Liver (tissue), 9 donors: Measurements from ENCODE around the gene RNF220. TPM values are rescaled to one million over a fixed set of nuclear protein-coding genes. Genes with fewer than 3 reads are reported as not detected.

Experiments
- DNase-seq: peaks from one replicate; pipeline ENCODE4 v3.0.0-alpha.2; 2017; ENCODE audit warnings: low spot score
- H3K27ac ChIP-seq, 2 donors: one replicate each; pipeline ENCODE4 v1.7.0; 2013; ENCODE audit warnings: inconsistent platforms in 2 of 2, low read length in 2 of 2, control low read depth in 1 of 2, low read depth in 1 of 2, mild to moderate bottlenecking in 1 of 2
- H3K27me3 ChIP-seq, 4 donors: one replicate each; pipeline versions ENCODE4 v1.6.1 to v1.7.0; 2013; ENCODE audit warnings: low read length in 3 of 4, inconsistent platforms in 1 of 4, mild to moderate bottlenecking in 1 of 4, moderate library complexity in 1 of 4; ENCODE audit not compliant: control insufficient read depth in 4 of 4, insufficient read depth in 4 of 4
- H3K36me3 ChIP-seq, 4 donors: one replicate each; pipeline versions ENCODE4 v1.6.1 to v1.7.0; 2013; ENCODE audit warnings: low read length in 3 of 4, mild to moderate bottlenecking in 3 of 4, low read depth in 1 of 4, moderate library complexity in 1 of 4; ENCODE audit not compliant: control insufficient read depth in 4 of 4, insufficient read depth in 3 of 4
- H3K4me1 ChIP-seq, 4 donors: one replicate each; pipeline versions ENCODE4 v1.6.1 to v1.7.0; 2013; ENCODE audit warnings: low read length in 3 of 4, mild to moderate bottlenecking in 3 of 4, moderate library complexity in 1 of 4; ENCODE audit not compliant: control insufficient read depth in 4 of 4, insufficient read depth in 4 of 4
- H3K4me3 ChIP-seq, 3 donors: one replicate each; pipeline versions ENCODE4 v1.6.1 to v1.7.0; 2013; ENCODE audit warnings: low read length in 3 of 3, control low read depth in 1 of 3, low read depth in 1 of 3, mild to moderate bottlenecking in 1 of 3
- H3K9ac ChIP-seq, 2 donors: one replicate each; pipeline ENCODE4 v1.7.0; 2013; ENCODE audit warnings: low read length in 2 of 2, mild to moderate bottlenecking in 2 of 2, moderate library complexity in 2 of 2, control low read depth in 1 of 2, low read depth in 1 of 2
- H3K9me3 ChIP-seq, 4 donors: one replicate each; pipeline versions ENCODE4 v1.6.1 to v1.7.0; 2013; ENCODE audit warnings: low read length in 3 of 4; ENCODE audit not compliant: control insufficient read depth in 4 of 4
- ATF3 ChIP-seq: IDR thresholded peaks from 2 replicates; pipeline ENCODE4 v1.6.1; 2016; ENCODE audit warnings: antibody characterized with exemption
- CTCF ChIP-seq: fragments of 150-350 bp; IDR thresholded peaks from 2 replicates; pipeline ENCODE4 v1.5.1; 2017; ENCODE audit warnings: improper control_type of control experiment, low read depth, low read length; ENCODE audit not compliant: missing input control
- EGR1 ChIP-seq, 2 donors: IDR thresholded peaks; 2 replicates each; pipeline ENCODE4 v1.6.1; 2016 to 2018; ENCODE audit warnings: antibody characterized with exemption in 2 of 2, low read depth in 2 of 2
- FOXA1 ChIP-seq: IDR thresholded peaks from 2 replicates; pipeline ENCODE4 v1.6.1; 2016; ENCODE audit warnings: antibody characterized with exemption
- GABPA ChIP-seq, 2 donors: IDR thresholded peaks in 1 of 2; conservative IDR thresholded peaks in 1 of 2; 2 replicates each; pipeline ENCODE4 v1.6.1; 2016; ENCODE audit warnings: antibody characterized with exemption in 2 of 2, mild to moderate bottlenecking in 1 of 2, moderate library complexity in 1 of 2
- HNF4A ChIP-seq, 2 donors: conservative IDR thresholded peaks; 2 replicates each; pipeline ENCODE4 v1.6.1; 2016; ENCODE audit warnings: antibody characterized with exemption in 2 of 2, mild to moderate bottlenecking in 2 of 2
- HNF4G ChIP-seq: IDR thresholded peaks from 2 replicates; pipeline ENCODE4 v1.6.1; 2016; ENCODE audit warnings: antibody characterized with exemption
- JUND ChIP-seq, 2 donors: IDR thresholded peaks; 2 replicates each; pipeline ENCODE4 v1.6.1; 2016; ENCODE audit warnings: antibody characterized with exemption in 2 of 2
- NR2F2 ChIP-seq: IDR thresholded peaks from 2 replicates; pipeline ENCODE4 v1.6.1; 2016; ENCODE audit warnings: antibody characterized with exemption
- RAD21 ChIP-seq, 2 donors: IDR thresholded peaks; 2 replicates each; pipeline ENCODE4 v1.6.1; 2016; ENCODE audit warnings: antibody characterized with exemption in 2 of 2, mild to moderate bottlenecking in 2 of 2
- REST ChIP-seq: IDR thresholded peaks from 2 replicates; pipeline ENCODE4 v1.6.1; 2016; ENCODE audit warnings: antibody characterized with exemption, mild to moderate bottlenecking
- RXRA ChIP-seq, 2 donors: IDR thresholded peaks; 2 replicates each; pipeline ENCODE4 v1.6.1; 2017 to 2018; ENCODE audit warnings: antibody characterized with exemption in 2 of 2, mild to moderate bottlenecking in 1 of 2
- SP1 ChIP-seq: IDR thresholded peaks from 2 replicates; pipeline ENCODE4 v1.6.1; 2018; ENCODE audit warnings: antibody characterized with exemption, mild to moderate bottlenecking
- TAF1 ChIP-seq: conservative IDR thresholded peaks from 2 replicates; pipeline ENCODE4 v1.6.1; 2016; ENCODE audit warnings: antibody characterized with exemption, mild to moderate bottlenecking
- YY1 ChIP-seq: IDR thresholded peaks from 2 replicates; pipeline ENCODE4 v1.6.1; 2016; ENCODE audit warnings: antibody characterized with exemption, mild to moderate bottlenecking
- WGBS: extraction: QIAGEN DNeasy Blood & Tissue Kit; methylation state at CpG from one replicate; pipeline ENCODE4 v1.1.7; 2013; 5-methylcytosine and 5-hydroxymethylcytosine counted together
- polyA plus RNA-seq, 2 donors: library from polyadenylated mRNA; stranded (reverse) in 1 of 2; unstranded in 1 of 2; fragments of 200-250 nt in 1 of 2; fragments of >200 nt in 1 of 2; fragmentation: Nextera tagmentation in 1 of 2; extraction: Ambion mirVana in 1 of 2; gene quantifications; one replicate each; pipeline versions ENCODE4 v1.2.1 to v1.2.3, GENCODE V29; 2013 to 2015
- total RNA-seq, 2 donors: library from RNA; depleted of rRNA; stranded (reverse); fragments of >200 nt; gene quantifications; one replicate each; pipeline ENCODE4 v1.2.3, GENCODE V29; 2014
- TF ChIP-seq, protein P1 (sequence below): IDR thresholded peaks from 2 replicates; pipeline ENCODE4 v1.6.1; 2016; ENCODE audit warnings: antibody characterized with exemption
- TF ChIP-seq, protein P2 (sequence below): IDR thresholded peaks from 2 replicates; pipeline ENCODE4 v1.6.1; 2016; ENCODE audit warnings: antibody characterized with exemption
- donor health status: healthy.
- donor health status: healthy.
- donor health status: healthy.
- donor health status: healthy.
- donor health status: healthy.

The RNF220 gene
- total and polyA plus RNA-seq, 4 donors, result 18.2 to 35.8 (median 26.1) TPM

DNA sequence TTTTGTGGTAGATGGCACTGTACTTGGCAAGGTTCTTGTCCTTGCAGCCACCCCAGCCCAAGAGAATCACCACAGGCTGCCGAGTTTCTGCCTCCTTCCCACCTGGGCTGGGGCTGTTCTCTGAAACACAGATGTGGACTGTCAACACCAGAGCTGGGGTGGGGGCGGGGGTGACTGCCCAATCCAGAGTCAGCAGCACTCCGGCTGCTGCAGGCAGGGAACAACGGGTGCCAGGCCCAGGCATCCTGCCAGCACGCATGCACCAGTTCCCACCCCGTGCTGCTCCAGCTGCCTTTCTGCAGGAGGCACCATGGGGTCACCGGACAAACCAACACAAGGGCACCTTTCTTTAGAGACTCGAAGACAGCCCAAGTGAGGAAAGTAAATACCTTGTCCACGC is 255.1 kb downstream of the RNF220 start (continued):
- TF ChIP-seq SP1, result peak; percentile 88

DNA sequence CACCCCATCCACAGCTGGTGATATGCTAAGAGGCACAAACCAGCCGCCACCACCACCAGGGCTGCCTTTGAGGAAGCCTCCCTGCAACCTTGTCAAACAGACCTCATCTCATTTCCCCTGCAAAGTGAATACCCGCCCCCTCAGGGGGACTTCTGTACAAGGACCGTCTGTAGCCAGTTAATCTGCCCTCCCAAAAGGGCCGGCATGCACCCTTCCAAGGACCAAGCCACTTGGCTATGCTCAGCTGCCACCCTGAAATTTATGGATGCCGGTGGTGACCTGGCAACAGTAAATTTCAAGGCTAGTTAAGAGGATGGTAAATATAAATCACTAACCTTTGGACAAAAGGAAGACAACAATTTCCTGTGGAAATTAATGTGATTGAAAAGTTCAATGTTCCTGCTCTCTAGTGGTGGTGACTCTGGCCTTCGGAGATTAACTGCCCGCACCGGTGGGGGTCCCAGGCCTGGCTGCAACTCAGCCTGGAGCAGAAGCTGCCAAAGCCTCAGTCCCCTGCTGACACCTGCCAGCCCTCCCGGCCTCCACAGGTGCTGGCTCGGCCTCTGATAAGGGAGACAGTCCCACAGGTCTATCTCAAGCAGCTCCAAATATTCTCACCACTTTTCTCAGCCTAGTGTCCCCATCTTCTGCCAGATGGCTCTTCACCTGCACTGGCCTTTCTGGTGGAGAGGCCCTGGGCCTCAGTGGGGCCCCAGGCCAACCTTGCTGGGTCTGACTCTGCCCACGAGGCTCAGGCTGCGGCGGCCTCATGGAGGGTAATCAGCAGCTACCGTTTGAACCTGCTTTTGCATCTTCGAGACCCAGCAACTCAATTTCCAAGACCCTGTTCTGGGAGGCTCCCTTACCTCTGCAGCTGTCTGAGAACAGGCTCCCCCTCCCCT is 257.0 kb downstream of the RNF220 start:
- Histone ChIP-seq H3K4me3 (no peak overlapping the region), H3K27ac (peak overlapping the region; percentile 74 to 75), H3K27me3 (no peaks in the 10 kb centered on the region), H3K36me3 (peaks cover 0 to 4% (median under 1%) of the 10 kb centered on the region in 4 donors), H3K9me3 (no peaks in the 10 kb centered on the region), H3K4me1 (peaks cover 9 to 33% (median 17%) of the 10 kb centered on the region in 4 donors), H3K9ac (no peak overlapping the region)
- WGBS, result 58% methylated on average over 15 of the region's 15 CpGs
- no peak for DNase-seq
- TF ChIP-seq GABPA (IDR thresholded peaks at IDR 0.05 in 1 of 2, conservative IDR thresholded peaks at IDR 0.05 in 1 of 2) (peak in 1 of 2 donors; percentile 35), SP1 (peak; percentile 56), RXRA (IDR thresholded peaks at IDR 0.05) (peak; percentile 21 to 62), HNF4A (conservative IDR thresholded peaks at IDR 0.05) (peak; percentile 45 to 57)
- TF ChIP-seq, protein P1, sequence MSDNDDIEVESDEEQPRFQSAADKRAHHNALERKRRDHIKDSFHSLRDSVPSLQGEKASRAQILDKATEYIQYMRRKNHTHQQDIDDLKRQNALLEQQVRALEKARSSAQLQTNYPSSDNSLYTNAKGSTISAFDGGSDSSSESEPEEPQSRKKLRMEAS, result no peak

DNA sequence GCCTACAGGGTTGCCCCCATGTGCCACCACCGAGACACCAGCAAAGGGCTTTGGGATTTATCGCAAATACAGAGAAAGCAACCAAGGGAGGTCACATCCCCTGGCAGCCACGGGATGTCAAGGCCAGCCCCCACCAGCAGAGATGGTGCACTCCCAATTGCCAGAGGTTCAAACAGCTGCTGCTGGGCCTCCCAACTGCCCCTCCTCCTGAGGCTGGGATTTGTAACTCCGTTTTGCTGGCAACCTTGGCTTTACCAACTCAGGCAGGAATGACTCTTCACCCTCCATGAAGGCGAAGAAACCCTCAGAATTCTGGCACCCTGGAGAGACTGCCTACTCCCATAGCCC is 257.6 kb downstream of the RNF220 start:
- no peak for DNase-seq
- no peak for TF ChIP-seq ATF3
- TF ChIP-seq REST, result no peak
- no peak for TF ChIP-seq CTCF
- TF ChIP-seq NR2F2, result no peak
- TF ChIP-seq TAF1, result no peak
- no peak for TF ChIP-seq RXRA (IDR thresholded peaks at IDR 0.05)
- TF ChIP-seq RAD21 (IDR thresholded peaks at IDR 0.05), result no peak
- TF ChIP-seq YY1, result no peak
- no peak for TF ChIP-seq JUND (IDR thresholded peaks at IDR 0.05)
- no peak for TF ChIP-seq HNF4G
- TF ChIP-seq HNF4A (conservative IDR thresholded peaks at IDR 0.05), result no peak
- TF ChIP-seq GABPA (IDR thresholded peaks at IDR 0.05 in 1 of 2, conservative IDR thresholded peaks at IDR 0.05 in 1 of 2), result no peak
- TF ChIP-seq, protein P1, result no peak
- no peak for TF ChIP-seq FOXA1
- TF ChIP-seq, protein P2, sequence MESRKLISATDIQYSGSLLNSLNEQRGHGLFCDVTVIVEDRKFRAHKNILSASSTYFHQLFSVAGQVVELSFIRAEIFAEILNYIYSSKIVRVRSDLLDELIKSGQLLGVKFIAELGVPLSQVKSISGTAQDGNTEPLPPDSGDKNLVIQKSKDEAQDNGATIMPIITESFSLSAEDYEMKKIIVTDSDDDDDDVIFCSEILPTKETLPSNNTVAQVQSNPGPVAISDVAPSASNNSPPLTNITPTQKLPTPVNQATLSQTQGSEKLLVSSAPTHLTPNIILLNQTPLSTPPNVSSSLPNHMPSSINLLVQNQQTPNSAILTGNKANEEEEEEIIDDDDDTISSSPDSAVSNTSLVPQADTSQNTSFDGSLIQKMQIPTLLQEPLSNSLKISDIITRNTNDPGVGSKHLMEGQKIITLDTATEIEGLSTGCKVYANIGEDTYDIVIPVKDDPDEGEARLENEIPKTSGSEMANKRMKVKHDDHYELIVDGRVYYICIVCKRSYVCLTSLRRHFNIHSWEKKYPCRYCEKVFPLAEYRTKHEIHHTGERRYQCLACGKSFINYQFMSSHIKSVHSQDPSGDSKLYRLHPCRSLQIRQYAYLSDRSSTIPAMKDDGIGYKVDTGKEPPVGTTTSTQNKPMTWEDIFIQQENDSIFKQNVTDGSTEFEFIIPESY, result no peak
- no peak for TF ChIP-seq EGR1 (IDR thresholded peaks at IDR 0.05; ENCODE audit: low read depth in 2 of 2)
- Histone ChIP-seq H3K27me3 (no peaks in the 10 kb centered on the region), H3K9ac (no peak overlapping the region), H3K36me3 (peaks cover 0 to 4% (median under 1%) of the 10 kb centered on the region in 4 donors), H3K27ac (peak overlapping the region; percentile 74 to 75), H3K4me1 (peaks cover 9 to 33% (median 17%) of the 10 kb centered on the region in 4 donors), H3K9me3 (no peaks in the 10 kb centered on the region), H3K4me3 (no peak overlapping the region)
- WGBS, result 68% methylated on average over 5 of the region's 5 CpGs
